SK-N-SH (cell line): Measurements from ENCODE around the gene HBG1.

Experiments
- CTCF ChIP-seq: fragments of 200-600 bp; sonication (generic); IDR thresholded peaks from 2 replicates; pipeline ENCODE4 v1.6.1; 2017; ENCODE audit warnings: antibody characterized with exemption, mild to moderate bottlenecking, moderate library complexity
- ELF1 ChIP-seq: IDR thresholded peaks from 2 replicates; pipeline ENCODE4 v1.4.0; 2012
- EP300 ChIP-seq, 2 experiments: IDR thresholded peaks; 2 replicates each; pipeline versions ENCODE4 v1.4.0 to v1.6.1; 2012; ENCODE audit warnings: borderline replicate concordance in 1 of 2, low read depth in 1 of 2, low read length in 1 of 2
- IRF3 ChIP-seq: fragments of 150-350 bp; IDR thresholded peaks from 2 replicates; pipeline ENCODE4 v1.6.1; 2016; ENCODE audit warnings: mild to moderate bottlenecking, low read depth, low read length
- MAX ChIP-seq: IDR thresholded peaks from 2 replicates; pipeline ENCODE4 v1.4.0; 2012; ENCODE audit warnings: low read depth
- POLR2AphosphoS5 ChIP-seq: IDR thresholded peaks from 2 replicates; pipeline ENCODE4 v1.6.1; 2012; ENCODE audit warnings: low read depth, low read length
- USF1 ChIP-seq: IDR thresholded peaks from 2 replicates; pipeline ENCODE4 v1.4.0; 2012; ENCODE audit warnings: low read depth, borderline replicate concordance
- YY1 ChIP-seq: IDR thresholded peaks from 2 replicates; pipeline ENCODE4 v1.4.0; 2012; ENCODE audit warnings: low read depth, mild to moderate bottlenecking
- ZBTB33 ChIP-seq: IDR thresholded peaks from 2 replicates; pipeline ENCODE4 v1.4.0; 2012; ENCODE audit warnings: low read depth, borderline replicate concordance

- no peak for TF ChIP-seq ELF1
- no peak for TF ChIP-seq CTCF
- no peak for TF ChIP-seq IRF3
- no peak for TF ChIP-seq USF1
- no peak for TF ChIP-seq YY1
- no peak for TF ChIP-seq ZBTB33
- no peak for TF ChIP-seq EP300 (IDR thresholded peaks at IDR 0.05; ENCODE audit: borderline replicate concordance in 1 of 2, low read depth in 1 of 2, low read length in 1 of 2)
- TF ChIP-seq POLR2AphosphoS5: no peak
- TF ChIP-seq MAX: no peak
Observed at GRCh38 chr11:5228124-5228523, 21.5 kb downstream of the HBG1 start.
